ENCODE results near the gene SCFD2. TPM values are rescaled to one million over a fixed set of nuclear protein-coding genes. Genes with fewer than 3 reads are reported as not detected.

The SCFD2 gene
- total and polyA plus RNA-seq, 10 of the 15 experiments (the other 5 are each of a cell fraction or from before 2014, with no cell fraction given): 4.8 to 37.6 (median 24.9) TPM

- TF ChIP-seq BHLHE40 (IDR thresholded peaks at IDR 0.05; ENCODE audit: borderline replicate concordance in 1 of 2, low read depth in 2 of 2, low read length in 1 of 2): no peak
Observed at GRCh38 chr4:52910115-52910514, 455.7 kb downstream of the SCFD2 start (continued).

DNA sequence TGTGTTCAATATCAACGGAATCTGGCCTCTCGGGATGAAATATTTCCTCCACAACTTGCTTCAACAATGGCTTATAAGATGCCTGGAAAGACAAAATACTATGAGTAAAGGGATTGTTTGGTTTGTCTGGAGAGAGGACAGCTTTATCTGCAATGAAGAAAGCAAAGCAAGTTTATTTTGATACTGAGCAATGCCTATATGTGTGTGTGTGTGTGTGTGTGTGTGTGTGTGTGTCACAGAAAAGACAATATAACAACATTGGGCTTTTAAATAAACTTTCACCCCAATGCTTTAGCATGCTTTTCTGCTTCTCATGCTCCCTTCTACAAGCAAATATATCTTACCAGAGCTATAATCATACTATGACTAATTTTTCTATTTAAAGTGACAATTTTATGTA is 458.4 kb downstream of the SCFD2 start:
- TF ChIP-seq ETV6 (conservative IDR thresholded peaks at IDR 0.05 in 1 of 2, IDR thresholded peaks at IDR 0.05 in 1 of 2; ENCODE audit: borderline replicate concordance in 1 of 2, low read depth in 1 of 2) (no peak), MXI1 (IDR thresholded peaks at IDR 0.05; ENCODE audit: low read depth, low read length) (no peak), KAT2A (conservative IDR thresholded peaks at IDR 0.05; ENCODE audit: control insufficient read depth, low read depth, low read length) (no peak), NBN (IDR thresholded peaks at IDR 0.05) (no peak)
- no peak for FAIRE-seq
- CTCF ChIA-PET: interaction anchor here (1.2 to 1.4 kb wide), 2 partner anchors 10 to 12 kb away, joined by 3 to 4 read pairs; no protein-coding TSS in a partner anchor
- H3K27ac ChIP-seq (ENCODE audit: control insufficient read depth, insufficient read depth): no peak overlapping the region
- no peak for ATAC-seq
- no peak overlapping the region for H3K4me2 ChIP-seq (ENCODE audit: control insufficient read depth, insufficient read depth)
- H3K4me3 ChIP-seq: no peak overlapping the region
- H3K4me1 ChIP-seq (ENCODE audit: control insufficient read depth, insufficient read depth, low read length): no peaks in the 10 kb centered on the region
- BruUV-seq (replicated peaks): no TSS peak
- WGBS (ENCODE audit: insufficient coverage, insufficient replicate concordance, low lambda C conversion rate, missing lambda C conversion rate): 96% methylated on average over 2 of the region's 2 CpGs
- H3K9me3 ChIP-seq (replicated peaks; ENCODE audit: control insufficient read depth, insufficient read depth, low read length): no peaks in the 10 kb centered on the region
- no peaks in the 10 kb centered on the region for H3K79me2 ChIP-seq (ENCODE audit: control insufficient read depth, insufficient read depth, low read length)
- intact Hi-C loops (cut with micrococcal nuclease; ENCODE audit: unreplicated experiment): no loop called here
- no peaks in the 10 kb centered on the region for H3K27me3 ChIP-seq (replicated peaks in 1 of 2; ENCODE audit: control insufficient read depth in 2 of 2, insufficient read depth in 2 of 2, low read length in 1 of 2)
- POLR2A ChIA-PET: interaction anchor here (0.6 kb wide), 1 partner anchor 256 kb away, joined by 3 read pairs; no protein-coding TSS in a partner anchor
- no peak overlapping the region for H3K9ac ChIP-seq (ENCODE audit: control insufficient read depth, insufficient read depth, low read length)
- SMC1A ChIA-PET (ENCODE audit: uncharacterized antibody, unreplicated experiment): no interaction called here
- DNase-seq (ENCODE audit: low read depth, low spot score): no peak
- H2AFZ ChIP-seq (ENCODE audit: control insufficient read depth, low read depth, low read length): no peak overlapping the region
- RAD21 ChIA-PET (ENCODE audit: unreplicated experiment): no interaction called here
- no peaks in the 10 kb centered on the region for H4K20me1 ChIP-seq (ENCODE audit: control insufficient read depth, insufficient read depth)
- in situ Hi-C loops (cut with MboI): no loop called here
- no peaks in the 10 kb centered on the region; a peak in 2 of 4 replicates for H3K36me3 ChIP-seq (ENCODE audit: control insufficient read depth in 2 of 2, insufficient read depth in 2 of 2, low read length in 1 of 2)

- WGBS (ENCODE audit: insufficient coverage, insufficient replicate concordance, low lambda C conversion rate, missing lambda C conversion rate): 99% methylated on average over 4 of the region's 4 CpGs
- POLR2A ChIA-PET: no interaction called here
- FAIRE-seq: no peak
- H3K4me2 ChIP-seq (ENCODE audit: control insufficient read depth, insufficient read depth): no peak overlapping the region
- H3K9me3 ChIP-seq (replicated peaks; ENCODE audit: control insufficient read depth, insufficient read depth, low read length): no peaks in the 10 kb centered on the region
- H2AFZ ChIP-seq (ENCODE audit: control insufficient read depth, low read depth, low read length): no peak overlapping the region
- RAD21 ChIA-PET (ENCODE audit: unreplicated experiment): no interaction called here
- no peak overlapping the region for H3K9ac ChIP-seq (ENCODE audit: control insufficient read depth, insufficient read depth, low read length)
- no peak overlapping the region for H3K4me3 ChIP-seq
- no peak overlapping the region for H3K27ac ChIP-seq (ENCODE audit: control insufficient read depth, insufficient read depth)
- no peaks in the 10 kb centered on the region for H4K20me1 ChIP-seq (ENCODE audit: control insufficient read depth, insufficient read depth)
- no peaks in the 10 kb centered on the region for H3K27me3 ChIP-seq (replicated peaks in 1 of 2; ENCODE audit: control insufficient read depth in 2 of 2, insufficient read depth in 2 of 2, low read length in 1 of 2)
- no peaks in the 10 kb centered on the region for H3K4me1 ChIP-seq (ENCODE audit: control insufficient read depth, insufficient read depth, low read length)
- H3K36me3 ChIP-seq (ENCODE audit: control insufficient read depth in 2 of 2, insufficient read depth in 2 of 2, low read length in 1 of 2): no peaks in the 10 kb centered on the region; a peak in 2 of 4 replicates
- SMC1A ChIA-PET (ENCODE audit: uncharacterized antibody, unreplicated experiment): no interaction called here
- no peak for ATAC-seq
- intact Hi-C loops (cut with micrococcal nuclease; ENCODE audit: unreplicated experiment) (no loop called here), in situ Hi-C loops (cut with MboI) (no loop called here)
- no TSS peak for BruUV-seq (replicated peaks)
- no peak for DNase-seq (ENCODE audit: low read depth, low spot score)
- no peaks in the 10 kb centered on the region for H3K79me2 ChIP-seq (ENCODE audit: control insufficient read depth, insufficient read depth, low read length)
- CTCF ChIA-PET: no interaction called here
- TF ChIP-seq BCL3 (IDR thresholded peaks at IDR 0.05; ENCODE audit: borderline replicate concordance, insufficient read depth, low read depth, low read length, poor library complexity, severe bottlenecking): no peak
- TF ChIP-seq, protein P1, sequence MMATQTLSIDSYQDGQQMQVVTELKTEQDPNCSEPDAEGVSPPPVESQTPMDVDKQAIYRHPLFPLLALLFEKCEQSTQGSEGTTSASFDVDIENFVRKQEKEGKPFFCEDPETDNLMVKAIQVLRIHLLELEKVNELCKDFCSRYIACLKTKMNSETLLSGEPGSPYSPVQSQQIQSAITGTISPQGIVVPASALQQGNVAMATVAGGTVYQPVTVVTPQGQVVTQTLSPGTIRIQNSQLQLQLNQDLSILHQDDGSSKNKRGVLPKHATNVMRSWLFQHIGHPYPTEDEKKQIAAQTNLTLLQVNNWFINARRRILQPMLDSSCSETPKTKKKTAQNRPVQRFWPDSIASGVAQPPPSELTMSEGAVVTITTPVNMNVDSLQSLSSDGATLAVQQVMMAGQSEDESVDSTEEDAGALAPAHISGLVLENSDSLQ (IDR thresholded peaks at IDR 0.05): no peak
- no peak for TF ChIP-seq PML (IDR thresholded peaks at IDR 0.05; ENCODE audit: low read length)
- no peak for TF ChIP-seq NFYA (IDR thresholded peaks at IDR 0.05; ENCODE audit: borderline replicate concordance, low read depth, low read length)
- TF ChIP-seq NFIC (IDR thresholded peaks at IDR 0.05; ENCODE audit: low read depth, low read length): no peak
- TF ChIP-seq NR2C2 (IDR thresholded peaks at IDR 0.05; ENCODE audit: borderline replicate concordance, control insufficient read depth, insufficient read length, low read depth): no peak
- TF ChIP-seq IRF5 (IDR thresholded peaks at IDR 0.05; ENCODE audit: borderline replicate concordance): no peak
Observed at GRCh38 chr4:52904421-52904820, 461.4 kb downstream of the SCFD2 start.
